H1 (cell line): Measurements from ENCODE around the gene MXD3. TPM values are rescaled to one million over a fixed set of nuclear protein-coding genes. Genes with fewer than 3 reads are reported as not detected.

Source experiments
- CTCF ChIA-PET: fragments of 300-600 bp; sonication (Branson Sonifier 250); formaldehyde crosslinking; loops from one replicate; lab custom pipeline; 2021; ENCODE audit not compliant: partially characterized antibody; lab: Charles Lee
- POLR2A ChIA-PET: fragments of 300-600 bp; sonication (Branson Sonifier 250); formaldehyde crosslinking; loops from one replicate; lab custom pipeline; 2021; ENCODE audit warnings: inconsistent platforms; ENCODE audit not compliant: partially characterized antibody; lab: Charles Lee
- DNase-seq, 2 experiments: peaks; one replicate each; pipeline versions ENCODE4 v3.0.0 to v3.0.0-alpha.2; 2010 to 2022; ENCODE audit warnings: low spot score in 2 of 2, low read depth in 1 of 2, mixed read lengths in 1 of 2
- FAIRE-seq: peaks from 2 replicates; lab custom pipeline; 2011; peaks lifted over from hg19 to GRCh38; lab: Jason Lieb, UNC
- H2AFZ ChIP-seq: 2 replicates; pipeline ENCODE4 v1.8.1; 2012; ENCODE audit warnings: low read length, inconsistent platforms
- H2AK5ac ChIP-seq: 2 replicates; pipeline ENCODE4 v1.6.1; 2013; ENCODE audit warnings: low read depth, low read length
- H2BK120ac ChIP-seq: replicated peaks from 2 replicates; pipeline ENCODE3; 2013; ENCODE audit warnings: low read depth, low read length, inconsistent platforms
- H2BK12ac ChIP-seq: 2 replicates; pipeline ENCODE4 v1.6.1; 2013; ENCODE audit warnings: low read depth, low read length
- H2BK15ac ChIP-seq: 2 replicates; pipeline ENCODE4 v1.6.1; 2013; ENCODE audit warnings: low read length
- H2BK20ac ChIP-seq: 2 replicates; pipeline ENCODE4 v1.6.1; 2013; ENCODE audit warnings: low read length
- H2BK5ac ChIP-seq: 2 replicates; pipeline ENCODE4 v1.6.1; 2013; ENCODE audit warnings: low read depth, low read length
- H3K14ac ChIP-seq: 2 replicates; pipeline ENCODE4 v1.6.1; 2013; ENCODE audit warnings: inconsistent platforms; ENCODE audit not compliant: insufficient read length
- H3K18ac ChIP-seq: 2 replicates; pipeline ENCODE4 v1.6.1; 2013; ENCODE audit warnings: low read length; ENCODE audit errors: extremely low read depth
- H3K23ac ChIP-seq: 2 replicates; pipeline ENCODE4 v1.6.1; 2013; ENCODE audit warnings: inconsistent platforms; ENCODE audit not compliant: insufficient read length
- H3K23me2 ChIP-seq: 2 replicates; pipeline ENCODE4 v1.6.1; 2013; ENCODE audit warnings: low read depth, low read length
- H3K27ac ChIP-seq: 2 replicates; pipeline ENCODE4 v1.6.1; 2011; ENCODE audit warnings: low read depth, low read length, inconsistent platforms
- H3K27me3 ChIP-seq, 4 experiments: replicated peaks in 1 of 4; 1 replicate in 1 of 4; 2 replicates in 3 of 4; pipeline versions ENCODE4 v1.6.1 to v1.8.1; 2011 to 2013; ENCODE audit warnings: low read length in 3 of 4, mild to moderate bottlenecking in 3 of 4, inconsistent platforms in 2 of 4, mixed read lengths in 2 of 4, moderate library complexity in 1 of 4; ENCODE audit not compliant: control insufficient read depth in 3 of 4, insufficient read depth in 3 of 4; ENCODE audit errors: extremely low read depth in 1 of 4
- H3K36me3 ChIP-seq, 4 experiments: 2 replicates each; pipeline versions ENCODE4 v1.6.1 to v1.8.1; 2011 to 2013; ENCODE audit warnings: mild to moderate bottlenecking in 4 of 4, low read length in 3 of 4, moderate library complexity in 2 of 4, control low read depth in 1 of 4, inconsistent platforms in 1 of 4; ENCODE audit not compliant: insufficient read depth in 4 of 4, control insufficient read depth in 2 of 4
- H3K4ac ChIP-seq: replicated peaks from 2 replicates; pipeline ENCODE3; 2013; ENCODE audit warnings: low read length, low read depth, mixed read lengths, inconsistent platforms; ENCODE audit not compliant: insufficient read length
- H3K4me1 ChIP-seq, 4 experiments: replicated peaks in 1 of 4; 1 replicate in 1 of 4; 2 replicates in 3 of 4; pipeline versions ENCODE4 v1.6.1 to v1.8.1; 2011 to 2013; ENCODE audit warnings: low read length in 3 of 4, inconsistent platforms in 2 of 4, mixed read lengths in 1 of 4; ENCODE audit not compliant: insufficient read depth in 4 of 4, control insufficient read depth in 3 of 4
- H3K4me2 ChIP-seq, 2 experiments: 2 replicates each; pipeline versions ENCODE4 v1.6.1 to v1.8.1; 2011 to 2013; ENCODE audit warnings: low read depth in 2 of 2, low read length in 2 of 2, control low read depth in 1 of 2, inconsistent platforms in 1 of 2, mild to moderate bottlenecking in 1 of 2; ENCODE audit not compliant: insufficient read depth in 1 of 2
- H3K4me3 ChIP-seq, 4 experiments: fragments of 200-600, 300-600 bp in 1 of 4; sonication (generic), shearing (Covaris generic), sonication (Bioruptor Twin) in 1 of 4; 2 replicates each; pipeline versions ENCODE4 v1.5.1 to v1.8.1; 2011 to 2016; ENCODE audit warnings: low read length in 4 of 4, low read depth in 3 of 4, control low read depth in 2 of 4, inconsistent platforms in 2 of 4, mild to moderate bottlenecking in 2 of 4, mixed read lengths in 1 of 4, moderate library complexity in 1 of 4; ENCODE audit not compliant: insufficient read depth in 2 of 4; ENCODE audit errors: extremely low read depth in 1 of 4
- H3K56ac ChIP-seq: replicated peaks from 2 replicates; pipeline ENCODE3; 2013; ENCODE audit warnings: low read depth, mild to moderate bottlenecking, mixed read lengths, low read length, inconsistent platforms; ENCODE audit not compliant: insufficient read length
- H3K79me1 ChIP-seq: 2 replicates; pipeline ENCODE4 v1.6.1; 2013; ENCODE audit warnings: low read depth, low read length, control low read depth
- H3K79me2 ChIP-seq, 2 experiments: 2 replicates each; pipeline versions ENCODE4 v1.6.1 to v1.8.1; 2012 to 2013; ENCODE audit warnings: low read length in 2 of 2, mild to moderate bottlenecking in 2 of 2, inconsistent platforms in 1 of 2; ENCODE audit not compliant: insufficient read depth in 2 of 2, control insufficient read depth in 1 of 2
- H3K9ac ChIP-seq, 4 experiments: replicated peaks in 1 of 4; 1 replicate in 1 of 4; 2 replicates in 3 of 4; pipeline versions ENCODE4 v1.6.1 to v1.8.1; 2011 to 2013; ENCODE audit warnings: low read depth in 3 of 4, low read length in 3 of 4, control low read depth in 2 of 4, mild to moderate bottlenecking in 2 of 4, moderate library complexity in 2 of 4, inconsistent platforms in 1 of 4; ENCODE audit errors: extremely low read depth in 1 of 4
- H3K9me3 ChIP-seq, 2 experiments: 2 replicates each; pipeline versions ENCODE4 v1.6.1 to v1.8.1; 2012 to 2013; ENCODE audit warnings: mild to moderate bottlenecking in 2 of 2, moderate library complexity in 2 of 2, control low read depth in 1 of 2, inconsistent platforms in 1 of 2, low read depth in 1 of 2, low read length in 1 of 2, mixed read lengths in 1 of 2; ENCODE audit not compliant: insufficient read depth in 2 of 2
- H4K20me1 ChIP-seq, 2 experiments: replicated peaks in 1 of 2; 2 replicates each; pipeline versions ENCODE3 to v1.8.1; 2011 to 2013; ENCODE audit warnings: inconsistent platforms in 2 of 2, low read length in 2 of 2, mild to moderate bottlenecking in 1 of 2; ENCODE audit not compliant: insufficient read depth in 2 of 2, control insufficient read depth in 1 of 2
- H4K5ac ChIP-seq: 2 replicates; pipeline ENCODE4 v1.6.1; 2013; ENCODE audit warnings: low read length, low read depth, mixed read lengths, inconsistent platforms; ENCODE audit not compliant: insufficient read length
- H4K8ac ChIP-seq: 2 replicates; pipeline ENCODE4 v1.8.0; 2013; ENCODE audit warnings: mild to moderate bottlenecking, moderate library complexity, low read length, inconsistent platforms; ENCODE audit not compliant: insufficient read depth; ENCODE audit errors: extremely low read depth
- H4K91ac ChIP-seq: replicated peaks from 2 replicates; pipeline ENCODE3; 2013; ENCODE audit warnings: low read length, mixed read lengths, inconsistent platforms; ENCODE audit not compliant: insufficient read length
- BCL11A ChIP-seq, 2 experiments: IDR thresholded peaks; one replicate each; pipeline ENCODE4 v1.6.1; 2011; ENCODE audit warnings: low read depth in 2 of 2, low read length in 2 of 2, mild to moderate bottlenecking in 2 of 2
- CEBPB ChIP-seq: IDR thresholded peaks from 2 replicates; pipeline ENCODE4 v1.6.1; 2012; ENCODE audit warnings: low read depth, low read length
- CTBP2 ChIP-seq: IDR thresholded peaks from 2 replicates; pipeline ENCODE4 v1.7.0; 2011; ENCODE audit warnings: borderline replicate concordance, mild to moderate bottlenecking, moderate library complexity, mixed read lengths, low read length; ENCODE audit not compliant: insufficient read depth, insufficient read length
- POU5F1 ChIP-seq: IDR thresholded peaks from 2 replicates; pipeline ENCODE4 v1.6.1; 2011; ENCODE audit warnings: low read depth, mild to moderate bottlenecking, low read length, moderate library complexity
- RFX5 ChIP-seq: IDR thresholded peaks from 2 replicates; pipeline ENCODE4 v1.6.1; 2011; ENCODE audit warnings: low read depth, low read length, improper control_type of control experiment, borderline replicate concordance
- SIX5 ChIP-seq: IDR thresholded peaks from 2 replicates; pipeline ENCODE4 v1.6.1; 2011; ENCODE audit warnings: mild to moderate bottlenecking, low read depth, low read length
- SP1 ChIP-seq: IDR thresholded peaks from 2 replicates; pipeline ENCODE4 v1.6.1; 2011; ENCODE audit warnings: low read depth, low read length
- TAF1 ChIP-seq: IDR thresholded peaks from 2 replicates; pipeline ENCODE4 v1.6.1; 2011; ENCODE audit warnings: mild to moderate bottlenecking, low read depth, low read length
- TCF12 ChIP-seq: IDR thresholded peaks from 2 replicates; pipeline ENCODE4 v1.6.1; 2011; ENCODE audit warnings: low read depth, mild to moderate bottlenecking, low read length
- YY1 ChIP-seq: IDR thresholded peaks from 2 replicates; pipeline ENCODE4 v1.6.1; 2011; ENCODE audit warnings: low read depth, mild to moderate bottlenecking, low read length
- WGBS, 2 experiments: shearing (Covaris generic) in 1 of 2; methylation state at CpG; one replicate each; pipeline versions ENCODE4 v1.1.6 to v1.1.7; 2013 to 2015; ENCODE audit warnings: low lambda C conversion rate in 2 of 2, mixed read lengths in 2 of 2, inconsistent platforms in 1 of 2, low coverage in 1 of 2, missing lambda C conversion rate in 1 of 2; ENCODE audit not compliant: insufficient replicate concordance in 2 of 2, insufficient coverage in 1 of 2, insufficient read length in 1 of 2; ENCODE audit errors: extremely low coverage in 1 of 2, missing lambda C conversion rate in 1 of 2; 5-methylcytosine and 5-hydroxymethylcytosine counted together
- polyA plus RNA-seq, 7 experiments: library from polyadenylated mRNA; depleted of rRNA in 3 of 7; stranded (reverse) in 5 of 7; unstranded in 2 of 7; fragments of >200 nt in 5 of 7; fragments of 200-250 nt in 2 of 7; gene quantifications; 1 replicate in 5 of 7; 2 replicates in 1 of 7; 4 replicates in 1 of 7; pipeline versions ENCODE4 v1.2.1 to v1.2.3, GENCODE V29; 2011 to 2013; ENCODE audit warnings: missing spikeins in 2 of 7, mixed read lengths in 2 of 7
- total RNA-seq: library from RNA; stranded (reverse); fragmentation: NEBNext Ultra II Directional; extraction: Animal tissue kit (Norgen Biotek cat#: 25700); gene quantifications from 2 replicates; pipeline ENCODE4 v1.2.1, GENCODE V29; 2021

Gene MXD3
- total and polyA plus RNA-seq, 2 of the 8 experiments (the other 6 are each of a cell fraction or from before 2014, with no cell fraction given): 6.5 to 7.7 TPM

- Histone ChIP-seq H2BK5ac (no peak overlapping the region), H2BK15ac (no peak overlapping the region), H2BK20ac (no peak overlapping the region), H2AK5ac (no peak overlapping the region), H3K4ac (no peak overlapping the region), H4K20me1 (peaks cover 0 to 4% of the 10 kb centered on the region in 2 experiments), H4K91ac (no peak overlapping the region), H3K4me2 (no peak overlapping the region), H3K27me3 (peaks cover 0 to 8% (median 0%) of the 10 kb centered on the region in 4 experiments; a peak in 2 of 7 replicates), H3K79me2 (peaks cover 5 to 10% of the 10 kb centered on the region in 2 experiments; a peak in 3 of 4 replicates), H3K23ac (no peak overlapping the region), H4K5ac (no peak overlapping the region), H3K9me3 (no peaks in the 10 kb centered on the region), H3K23me2 (peaks cover 8% of the 10 kb centered on the region), H3K27ac (no peak overlapping the region), H3K4me3 (no peak overlapping the region), H2BK12ac (peak overlapping the region; percentile 50; the same call in 1 of the 2 replicates), H2AFZ (no peak overlapping the region), H3K14ac (no peak overlapping the region), H3K4me1 (peaks cover 0 to 4% (median 3%) of the 10 kb centered on the region in 4 experiments; a peak in 4 of 7 replicates), H3K9ac (no peak overlapping the region), H4K8ac (no peak overlapping the region), H3K36me3 (no peaks in the 10 kb centered on the region), H3K56ac (no peak overlapping the region), H3K18ac (no peak overlapping the region), H3K79me1 (peaks cover 6% of the 10 kb centered on the region; the same call in 1 of the 2 replicates), H2BK120ac (no peak overlapping the region)
- CTCF ChIA-PET: interaction anchor here (0.9 to 11.2 kb wide), 4 partner anchors 12 to 96 kb away, joined by 3 to 142 read pairs (median 7); no protein-coding TSS in a partner anchor
- DNase-seq: no peak
- POLR2A ChIA-PET: interaction anchor here (0.6 to 8.1 kb wide), 3 partner anchors 10 to 117 kb away, joined by 3 to 66 read pairs (median 3); no protein-coding TSS in a partner anchor
- no peak for FAIRE-seq
- 86% methylated on average over 1 of the region's 1 CpG; no CpG with 5 or more reads in 1 of the 2 experiments for WGBS, 2 experiments
- no peak for TF ChIP-seq BCL11A (IDR thresholded peaks at IDR 0.05; ENCODE audit: low read depth in 2 of 2, low read length in 2 of 2)
- no peak for TF ChIP-seq SIX5
- TF ChIP-seq POU5F1: no peak
- no peak for TF ChIP-seq TAF1
- no peak for TF ChIP-seq RFX5
- TF ChIP-seq SP1: no peak
- TF ChIP-seq TCF12: no peak
- no peak for TF ChIP-seq YY1
- TF ChIP-seq CEBPB: no peak
- TF ChIP-seq CTBP2: no peak
These were observed 43.6 kb upstream of the MXD3 start for GRCh38 chr5:177355162-177355867.
